Ishikawa (cell line): ENCODE results near the gene SGK1.

Experiments
- CEBPB ChIP-seq: IDR thresholded peaks from 2 replicates; pipeline ENCODE4 v1.6.1; 2012
- CREB1 ChIP-seq: IDR thresholded peaks from 2 replicates; pipeline ENCODE4 v1.6.1; 2012; ENCODE audit warnings: low read depth
- EGR1 ChIP-seq: IDR thresholded peaks from 2 replicates; pipeline ENCODE4 v1.6.1; 2012
- EP300 ChIP-seq: IDR thresholded peaks from 2 replicates; pipeline ENCODE4 v1.6.1; 2012; ENCODE audit warnings: borderline replicate concordance
- FOXM1 ChIP-seq: IDR thresholded peaks from 2 replicates; pipeline ENCODE4 v1.6.1; 2012; ENCODE audit warnings: low read depth, borderline replicate concordance
- MAX ChIP-seq: IDR thresholded peaks from 2 replicates; pipeline ENCODE4 v1.6.1; 2012
- NFIC ChIP-seq: IDR thresholded peaks from 2 replicates; pipeline ENCODE4 v1.6.1; 2012
- RAD21 ChIP-seq: IDR thresholded peaks from 2 replicates; pipeline ENCODE4 v1.6.1; 2012; ENCODE audit warnings: low read depth
- REST ChIP-seq: IDR thresholded peaks from 2 replicates; pipeline ENCODE4 v1.6.1; 2012; ENCODE audit warnings: low read depth, mild to moderate bottlenecking
- TAF1 ChIP-seq: IDR thresholded peaks from 2 replicates; pipeline ENCODE4 v1.6.1; 2012; ENCODE audit warnings: low read depth, mild to moderate bottlenecking
- TCF12 ChIP-seq: IDR thresholded peaks from 2 replicates; pipeline ENCODE4 v1.6.1; 2012; ENCODE audit warnings: low read depth
- TEAD4 ChIP-seq: IDR thresholded peaks from 2 replicates; pipeline ENCODE4 v1.6.1; 2012
- YY1 ChIP-seq: IDR thresholded peaks from 2 replicates; pipeline ENCODE4 v1.6.1; 2012; ENCODE audit warnings: low read depth
- ZBTB7A ChIP-seq: IDR thresholded peaks from 2 replicates; pipeline ENCODE4 v1.6.1; 2012; ENCODE audit warnings: low read depth
- TF ChIP-seq, protein P1 (sequence below): IDR thresholded peaks from 2 replicates; pipeline ENCODE4 v1.6.1; 2012

The SGK1 gene

DNA sequence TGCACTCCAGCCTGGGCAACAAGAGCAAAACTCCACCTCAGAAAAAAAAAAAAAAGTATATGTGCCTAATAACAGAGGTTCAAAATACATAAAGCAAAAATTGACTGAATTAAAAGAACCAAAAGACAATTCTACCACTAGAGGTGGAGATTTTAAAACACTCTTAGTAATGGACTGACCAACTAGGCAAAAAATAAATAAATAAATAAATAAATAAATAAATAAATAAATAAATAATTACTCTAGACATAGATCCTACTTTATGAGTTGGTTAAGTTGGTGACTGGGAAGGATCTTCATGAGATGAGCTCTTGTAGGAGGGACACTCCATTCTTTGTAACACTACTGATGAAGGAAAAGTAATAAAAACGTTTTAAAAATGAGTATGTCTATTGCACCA, 113.9 kb downstream of the SGK1 start:
- TF ChIP-seq TCF12 (no peak), TEAD4 (no peak), CREB1 (no peak), YY1 (no peak), ZBTB7A (no peak), EP300 (no peak), RAD21 (no peak), NFIC (no peak), MAX (no peak), REST (no peak), FOXM1 (no peak), EGR1 (no peak), TAF1 (no peak)
- TF ChIP-seq, protein P1, sequence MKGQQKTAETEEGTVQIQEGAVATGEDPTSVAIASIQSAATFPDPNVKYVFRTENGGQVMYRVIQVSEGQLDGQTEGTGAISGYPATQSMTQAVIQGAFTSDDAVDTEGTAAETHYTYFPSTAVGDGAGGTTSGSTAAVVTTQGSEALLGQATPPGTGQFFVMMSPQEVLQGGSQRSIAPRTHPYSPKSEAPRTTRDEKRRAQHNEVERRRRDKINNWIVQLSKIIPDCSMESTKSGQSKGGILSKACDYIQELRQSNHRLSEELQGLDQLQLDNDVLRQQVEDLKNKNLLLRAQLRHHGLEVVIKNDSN, result no peak

DNA sequence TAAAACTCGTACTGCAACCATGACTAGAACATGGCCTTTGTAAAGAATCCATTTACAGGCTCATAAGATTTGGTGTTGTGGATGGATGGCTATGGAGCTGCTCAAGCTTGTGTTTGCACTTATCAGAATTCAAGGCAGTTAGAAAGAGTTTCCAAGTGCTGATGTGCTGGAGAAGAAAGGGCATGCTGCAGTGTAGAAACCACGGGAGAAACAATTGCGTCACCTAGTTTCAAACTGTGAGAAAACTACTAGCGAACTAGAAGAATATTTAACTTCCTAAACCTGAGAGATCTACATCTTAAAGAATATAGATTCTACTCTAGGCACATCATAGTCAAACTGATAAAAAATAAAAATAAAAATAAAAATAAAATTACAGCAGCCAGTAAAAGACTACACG, 116.2 kb downstream of the SGK1 start:
- TF ChIP-seq REST (no peak), RAD21 (no peak), NFIC (no peak), EP300 (no peak), EGR1 (no peak), TAF1 (no peak), TCF12 (no peak), FOXM1 (no peak), MAX (no peak), TEAD4 (no peak), CEBPB (no peak), YY1 (no peak), ZBTB7A (no peak)

GRCh38 chr6:134199848-134200606, 117.9 kb downstream of the SGK1 start:
- TF ChIP-seq RAD21 (no peak), TAF1 (no peak), ZBTB7A (no peak)
- TF ChIP-seq, protein P1, result no peak

GRCh38 chr6:134198093-134198492, 119.8 kb downstream of the SGK1 start:
- TF ChIP-seq TAF1, result no peak
- no peak for TF ChIP-seq TCF12
- no peak for TF ChIP-seq CEBPB
- no peak for TF ChIP-seq TEAD4
- TF ChIP-seq EGR1, result no peak
- no peak for TF ChIP-seq REST
- TF ChIP-seq, protein P1, result no peak
- TF ChIP-seq EP300, result no peak
- no peak for TF ChIP-seq NFIC
